ENCODE results near the gene LMAN2.
"Not testable (repeated sequence)": the region's sequence is repeated elsewhere in the genome, so short reads cannot be mapped to it uniquely, and the experiment has no call there.

LMAN2 gene

DNA sequence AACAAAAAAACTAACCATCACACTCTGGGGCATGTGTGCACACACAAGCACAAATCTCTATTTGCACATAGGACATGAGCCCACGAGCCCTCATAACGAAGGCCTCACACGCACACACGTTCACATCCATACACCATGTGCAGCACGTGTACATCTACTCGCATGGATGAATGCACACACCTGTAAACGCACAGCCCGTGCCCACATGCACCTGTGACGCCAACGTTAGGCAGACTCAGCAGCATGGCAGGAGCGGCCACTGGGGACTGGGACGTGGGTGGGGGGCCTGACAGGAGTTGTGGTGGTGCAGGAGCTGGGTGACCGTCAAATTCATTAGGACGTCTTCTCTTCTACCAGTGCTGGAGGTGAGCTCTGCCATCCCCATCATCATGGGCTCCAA is 35.9 kb upstream of the LMAN2 start:
- no peaks in the 10 kb centered on the region for H3K36me3 ChIP-seq (ENCODE audit: insufficient read depth, low read length)
- peaks cover 5% of the 10 kb centered on the region for H3K4me1 ChIP-seq (ENCODE audit: insufficient read depth, low read length)
- H3K4me3 ChIP-seq (ENCODE audit: low read length): no peak overlapping the region

DNA sequence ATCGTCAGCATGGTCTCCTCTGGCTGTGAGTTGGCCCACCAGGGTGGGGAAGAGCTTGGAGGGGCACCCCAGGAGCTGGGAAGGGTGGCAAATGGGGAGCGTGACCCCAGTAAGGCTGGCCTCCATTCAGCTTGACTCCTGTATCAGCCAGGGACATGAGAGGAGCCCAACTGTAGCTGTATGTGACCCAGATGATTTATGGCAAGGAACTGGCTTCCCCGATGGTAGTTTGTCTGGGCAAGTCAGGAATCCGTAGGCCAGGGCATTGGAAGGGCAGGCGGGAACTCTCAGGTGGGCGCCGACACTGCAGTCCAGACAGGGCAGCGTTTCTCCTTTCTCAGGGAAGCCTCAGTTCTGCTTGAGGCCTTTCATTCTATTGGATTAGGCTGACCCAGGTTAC is 35.1 kb upstream of the LMAN2 start:
- H3K27me3 ChIP-seq (ENCODE audit: insufficient read depth, low read length): peaks cover 42% of the 10 kb centered on the region
- H3K4me3 ChIP-seq (ENCODE audit: low read length): no peak overlapping the region
- peaks cover 5% of the 10 kb centered on the region for H3K4me1 ChIP-seq (ENCODE audit: insufficient read depth, low read length)
- no peaks in the 10 kb centered on the region for H3K9me3 ChIP-seq (ENCODE audit: low read length)
- H3K36me3 ChIP-seq (ENCODE audit: insufficient read depth, low read length): no peaks in the 10 kb centered on the region
- no peak overlapping the region for H2AFZ ChIP-seq (ENCODE audit: low read depth, low read length)

More for the DNA sequence above, 35.9 kb upstream of the LMAN2 start:
- Histone ChIP-seq H2AFZ (ENCODE audit: low read depth, low read length) (no peak overlapping the region), H3K9me3 (ENCODE audit: low read length) (no peaks in the 10 kb centered on the region), H3K27me3 (ENCODE audit: insufficient read depth, low read length) (peaks cover 41% of the 10 kb centered on the region)

DNA sequence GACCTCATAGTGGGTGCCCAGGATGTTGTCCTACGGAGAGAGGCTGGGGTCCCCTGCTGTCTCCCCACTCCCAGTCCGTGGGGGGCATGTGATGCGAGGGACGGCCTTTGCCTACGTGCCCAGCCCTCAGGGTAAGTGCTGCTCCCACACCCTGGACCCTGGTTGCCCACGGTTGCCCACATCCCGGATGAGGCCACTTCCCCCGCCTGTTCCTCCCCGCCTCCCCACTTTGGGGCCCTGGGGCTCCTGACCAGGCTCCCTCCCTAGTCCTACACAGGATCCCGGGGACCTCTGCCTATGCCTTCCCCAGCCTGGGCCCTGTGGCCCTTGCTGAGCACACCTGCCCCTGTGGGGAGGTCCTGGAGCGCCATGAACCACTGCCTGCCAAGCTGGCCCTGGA is 34.3 kb upstream of the LMAN2 start:
- Histone ChIP-seq H3K4me3 (ENCODE audit: low read length) (no peak overlapping the region), H3K4me1 (ENCODE audit: insufficient read depth, low read length) (peaks cover 4% of the 10 kb centered on the region), H2AFZ (ENCODE audit: low read depth, low read length) (no peak overlapping the region), H3K27me3 (ENCODE audit: insufficient read depth, low read length) (peaks cover 42% of the 10 kb centered on the region), H3K9me3 (ENCODE audit: low read length) (no peaks in the 10 kb centered on the region), H3K36me3 (ENCODE audit: insufficient read depth, low read length) (no peaks in the 10 kb centered on the region)

DNA sequence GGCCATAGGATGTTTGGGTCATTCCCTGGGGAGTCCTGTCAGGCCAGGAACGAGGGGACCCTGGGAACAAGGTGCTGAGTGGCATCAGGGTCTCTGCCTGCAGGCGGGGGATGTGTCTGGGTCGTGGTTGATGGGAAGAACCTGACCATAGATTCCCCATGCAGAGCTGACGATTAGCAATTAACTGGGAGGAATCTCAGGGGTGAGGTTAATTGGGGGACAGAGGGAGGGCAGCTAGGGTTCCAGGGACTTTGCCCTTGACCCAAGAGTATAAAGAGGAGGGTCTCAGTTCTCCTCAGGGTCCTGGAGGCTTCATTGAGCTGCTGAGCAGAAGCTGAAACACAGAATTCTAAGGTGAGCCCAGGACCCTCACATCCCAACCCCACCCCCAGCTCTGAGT is 32.7 kb upstream of the LMAN2 start, which contains the start of gene SLC34A1:
TSS of gene SLC34A1 (plus strand) at position 301 of the 400 bp plus-strand sequence. CDS start 1,308 bp downstream, outside the sequence.
- no peaks in the 10 kb centered on the region for H3K4me1 ChIP-seq (ENCODE audit: insufficient read depth, low read length)
- H3K36me3 ChIP-seq (ENCODE audit: insufficient read depth, low read length): no peaks in the 10 kb centered on the region
- peaks cover 42% of the 10 kb centered on the region for H3K27me3 ChIP-seq (ENCODE audit: insufficient read depth, low read length)
- H2AFZ ChIP-seq (ENCODE audit: low read depth, low read length): no peak within 1 kb of the TSS
- no peak within 1 kb of the TSS for H3K4me3 ChIP-seq (ENCODE audit: low read length)
- H3K9me3 ChIP-seq (ENCODE audit: low read length): no peaks in the 10 kb centered on the region

- Histone ChIP-seq H3K36me3 (ENCODE audit: insufficient read depth, low read length) (no peaks in the 10 kb centered on the region), H2AFZ (ENCODE audit: low read depth, low read length) (no peak overlapping the region), H3K9me3 (ENCODE audit: low read length) (no peaks in the 10 kb centered on the region), H3K27me3 (ENCODE audit: insufficient read depth, low read length) (peaks cover 34% of the 10 kb centered on the region), H3K4me3 (ENCODE audit: low read length) (no peak overlapping the region), H3K4me1 (ENCODE audit: insufficient read depth, low read length) (no peaks in the 10 kb centered on the region)
Observed at GRCh38 chr5:177383181-177383580, 31.7 kb upstream of the LMAN2 start.

GRCh38 chr5:177382423-177383029 is 31.1 kb upstream of the LMAN2 start:
- Histone ChIP-seq H3K36me3 (ENCODE audit: insufficient read depth, low read length) (no peaks in the 10 kb centered on the region), H3K27me3 (ENCODE audit: insufficient read depth, low read length) (peaks cover 33% of the 10 kb centered on the region), H3K4me1 (ENCODE audit: insufficient read depth, low read length) (no peaks in the 10 kb centered on the region)

DNA sequence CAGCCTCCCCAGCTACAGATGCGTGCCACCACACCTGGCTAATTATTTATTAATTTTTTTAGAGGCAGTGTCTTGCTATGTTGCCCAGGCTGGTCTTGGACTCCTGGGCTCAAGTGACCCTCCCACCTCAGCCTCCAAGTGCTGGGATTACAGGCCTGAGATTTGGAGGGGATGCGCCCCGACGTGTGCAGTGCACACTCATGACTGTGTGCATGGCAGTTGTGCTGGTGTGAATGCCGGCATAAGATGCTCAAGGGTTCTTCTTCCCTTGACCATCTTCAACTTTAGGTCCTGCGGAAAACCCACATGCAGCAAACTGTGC is 29.3 kb upstream of the LMAN2 start:
- Histone ChIP-seq H3K9me3 (ENCODE audit: low read length) (no peaks in the 10 kb centered on the region), H3K4me1 (ENCODE audit: insufficient read depth, low read length) (no peaks in the 10 kb centered on the region), H3K4me3 (ENCODE audit: low read length) (no peak overlapping the region), H2AFZ (ENCODE audit: low read depth, low read length) (no peak overlapping the region), H3K27me3 (ENCODE audit: insufficient read depth, low read length) (peaks cover 24% of the 10 kb centered on the region), H3K36me3 (ENCODE audit: insufficient read depth, low read length) (no peaks in the 10 kb centered on the region)

More at GRCh38 chr5:177382423-177383029, 31.1 kb upstream of the LMAN2 start:
- no peaks in the 10 kb centered on the region for H3K9me3 ChIP-seq (ENCODE audit: low read length)
- H3K4me3 ChIP-seq (ENCODE audit: low read length): no peak overlapping the region
- no peak overlapping the region for H2AFZ ChIP-seq (ENCODE audit: low read depth, low read length)

- H3K4me1 ChIP-seq (ENCODE audit: insufficient read depth, low read length): no peaks in the 10 kb centered on the region
- no peaks in the 10 kb centered on the region for H3K36me3 ChIP-seq (ENCODE audit: insufficient read depth, low read length)
- peaks cover 18% of the 10 kb centered on the region for H3K27me3 ChIP-seq (ENCODE audit: insufficient read depth, low read length)
- H3K9me3 ChIP-seq (ENCODE audit: low read length): no peaks in the 10 kb centered on the region
- H2AFZ ChIP-seq (ENCODE audit: low read depth, low read length): no peak overlapping the region
- no peak overlapping the region for H3K4me3 ChIP-seq (ENCODE audit: low read length)
Observed at GRCh38 chr5:177378884-177379883, 27.7 kb upstream of the LMAN2 start.

DNA sequence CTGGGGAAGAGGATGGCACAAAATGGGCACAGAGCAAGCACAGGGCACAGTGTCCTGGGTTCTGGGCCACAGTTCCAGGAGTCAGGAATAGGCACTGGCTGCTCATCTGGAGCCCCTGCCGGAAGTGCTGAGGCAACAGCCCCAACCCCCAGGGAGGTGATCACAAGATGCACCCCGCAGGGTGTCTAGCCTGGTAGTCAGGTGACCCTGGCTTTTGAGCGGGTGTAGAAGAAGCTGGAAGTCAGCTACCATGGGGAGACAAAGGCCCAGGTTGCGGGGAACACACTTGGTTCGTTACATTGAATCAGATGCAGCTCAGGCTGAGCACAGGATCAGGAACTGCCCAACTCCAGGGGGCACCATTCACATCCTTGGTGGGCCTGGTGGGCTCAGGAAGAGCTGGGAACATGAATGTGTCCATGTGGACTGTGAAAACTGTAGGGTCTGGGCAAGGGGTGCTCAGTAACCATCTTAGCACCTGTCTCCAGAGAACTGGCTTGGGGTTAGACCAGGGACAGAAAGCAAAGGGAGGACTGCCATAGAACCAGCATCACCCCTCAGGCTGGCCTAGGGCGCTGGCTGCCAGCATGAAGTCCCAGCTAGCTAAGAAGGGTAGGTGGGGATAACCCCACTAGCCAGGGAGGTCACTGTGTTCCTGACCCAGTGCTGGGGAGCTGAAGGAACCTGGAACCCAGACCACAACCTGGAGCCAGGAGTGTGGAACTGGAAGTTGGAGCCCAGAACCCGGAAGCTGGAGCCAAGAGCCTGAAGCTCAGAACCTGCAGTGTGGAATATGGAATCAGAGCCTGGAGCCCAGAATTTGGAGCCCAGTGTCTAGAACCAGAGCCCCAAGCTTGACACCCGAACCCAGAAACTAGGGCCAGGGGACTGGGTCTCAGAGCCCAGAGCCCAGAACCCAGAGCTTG is 26.6 kb upstream of the LMAN2 start:
- peaks cover 7% of the 10 kb centered on the region for H3K27me3 ChIP-seq (ENCODE audit: insufficient read depth, low read length)
- no peaks in the 10 kb centered on the region for H3K36me3 ChIP-seq (ENCODE audit: insufficient read depth, low read length)
- H2AFZ ChIP-seq (ENCODE audit: low read depth, low read length): no peak overlapping the region
- no peaks in the 10 kb centered on the region for H3K9me3 ChIP-seq (ENCODE audit: low read length)
- H3K4me3 ChIP-seq (ENCODE audit: low read length): no peak overlapping the region
- H3K4me1 ChIP-seq (ENCODE audit: insufficient read depth, low read length): no peaks in the 10 kb centered on the region

GRCh38 chr5:177376107-177376506 is 24.6 kb upstream of the LMAN2 start:
- peaks cover 4% of the 10 kb centered on the region for H3K4me1 ChIP-seq (ENCODE audit: insufficient read depth, low read length)
- H3K36me3 ChIP-seq (ENCODE audit: insufficient read depth, low read length): no peaks in the 10 kb centered on the region
- H3K27me3 ChIP-seq (ENCODE audit: insufficient read depth, low read length): no peaks in the 10 kb centered on the region
- H3K4me3 ChIP-seq (ENCODE audit: low read length): no peak overlapping the region
- H3K9me3 ChIP-seq (ENCODE audit: low read length): no peaks in the 10 kb centered on the region
- H2AFZ ChIP-seq (ENCODE audit: low read depth, low read length): no peak overlapping the region

- H2AFZ ChIP-seq (ENCODE audit: low read depth, low read length); H3K9me3 ChIP-seq (ENCODE audit: low read length); H3K4me3 ChIP-seq (ENCODE audit: low read length); H3K27me3 ChIP-seq (ENCODE audit: insufficient read depth, low read length); H3K36me3 ChIP-seq (ENCODE audit: insufficient read depth, low read length); H3K4me1 ChIP-seq (ENCODE audit: insufficient read depth, low read length): not testable (repeated sequence)
Observed at GRCh38 chr5:177375516-177375915, 24.0 kb upstream of the LMAN2 start.

- Histone ChIP-seq H2AFZ (ENCODE audit: low read depth, low read length) (no peak overlapping the region), H3K27me3 (ENCODE audit: insufficient read depth, low read length) (no peaks in the 10 kb centered on the region), H3K4me3 (ENCODE audit: low read length) (no peak overlapping the region), H3K4me1 (ENCODE audit: insufficient read depth, low read length) (peaks cover 5% of the 10 kb centered on the region), H3K36me3 (ENCODE audit: insufficient read depth, low read length) (no peaks in the 10 kb centered on the region), H3K9me3 (ENCODE audit: low read length) (no peaks in the 10 kb centered on the region)
Observed at GRCh38 chr5:177374211-177374610, 22.7 kb upstream of the LMAN2 start.

GRCh38 chr5:177373806-177374205 is 22.3 kb upstream of the LMAN2 start:
- no peaks in the 10 kb centered on the region for H3K36me3 ChIP-seq (ENCODE audit: insufficient read depth, low read length)
- H3K9me3 ChIP-seq (ENCODE audit: low read length): no peaks in the 10 kb centered on the region
- peaks cover 5% of the 10 kb centered on the region for H3K4me1 ChIP-seq (ENCODE audit: insufficient read depth, low read length)
- no peak overlapping the region for H3K4me3 ChIP-seq (ENCODE audit: low read length)
- no peak overlapping the region for H2AFZ ChIP-seq (ENCODE audit: low read depth, low read length)
- no peaks in the 10 kb centered on the region for H3K27me3 ChIP-seq (ENCODE audit: insufficient read depth, low read length)

Data from neuron (in vitro differentiated cells).